Measurements from ENCODE around the gene TAS2R30.
"Not testable (repeated sequence)": the region's sequence is repeated elsewhere in the genome, so short reads cannot be mapped to it uniquely, and the experiment has no call there.

The TAS2R30 gene

DNA sequence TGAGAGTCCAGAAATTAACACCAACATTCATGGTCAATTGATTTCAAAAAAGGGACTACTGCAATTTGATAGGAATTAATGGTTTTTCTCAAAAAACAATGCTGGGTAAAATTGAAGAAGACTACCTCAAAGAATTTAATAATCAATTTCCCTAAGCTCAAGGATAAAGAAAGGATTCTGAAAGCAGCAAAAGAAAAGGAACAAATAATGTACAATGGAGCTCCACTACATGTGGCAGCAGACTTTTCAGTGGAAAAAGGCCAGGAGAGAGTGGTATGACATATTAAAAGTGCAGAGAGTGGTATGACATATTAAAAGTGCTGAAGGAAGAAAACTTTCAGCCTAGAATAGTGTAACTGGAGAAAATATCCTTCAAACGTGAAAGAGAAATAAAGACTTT lies 26.7 kb downstream of the TAS2R30 start:
- Histone ChIP-seq H3K27ac (ENCODE audit: extremely low read depth, low read depth, low read length) (no peak overlapping the region), H3K4me1 (ENCODE audit: control insufficient read depth, insufficient read depth, low read length) (no peaks in the 10 kb centered on the region), H3K36me3 (ENCODE audit: control insufficient read depth in 2 of 2, insufficient read depth in 1 of 2, low read length in 2 of 2) (peaks cover 0 to 4% of the 10 kb centered on the region in 2 experiments; a peak in 1 of 3 replicates), H3K4me3 (ENCODE audit: low read depth, low read length) (no peak overlapping the region), H3K9me3 (ENCODE audit: control insufficient read depth, insufficient read depth, low read depth, low read length) (no peaks in the 10 kb centered on the region)
- TF ChIP-seq, protein P1, sequence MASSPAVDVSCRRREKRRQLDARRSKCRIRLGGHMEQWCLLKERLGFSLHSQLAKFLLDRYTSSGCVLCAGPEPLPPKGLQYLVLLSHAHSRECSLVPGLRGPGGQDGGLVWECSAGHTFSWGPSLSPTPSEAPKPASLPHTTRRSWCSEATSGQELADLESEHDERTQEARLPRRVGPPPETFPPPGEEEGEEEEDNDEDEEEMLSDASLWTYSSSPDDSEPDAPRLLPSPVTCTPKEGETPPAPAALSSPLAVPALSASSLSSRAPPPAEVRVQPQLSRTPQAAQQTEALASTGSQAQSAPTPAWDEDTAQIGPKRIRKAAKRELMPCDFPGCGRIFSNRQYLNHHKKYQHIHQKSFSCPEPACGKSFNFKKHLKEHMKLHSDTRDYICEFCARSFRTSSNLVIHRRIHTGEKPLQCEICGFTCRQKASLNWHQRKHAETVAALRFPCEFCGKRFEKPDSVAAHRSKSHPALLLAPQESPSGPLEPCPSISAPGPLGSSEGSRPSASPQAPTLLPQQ (tag by site-specific recombination; IDR thresholded peaks at IDR 0.05) = no peak
- peak; percentile 73 for TF ChIP-seq ZNF133 (tag by site-specific recombination; IDR thresholded peaks at IDR 0.05)
- POLR2A ChIA-PET = no interaction called here
- CTCF ChIA-PET = no interaction called here

DNA sequence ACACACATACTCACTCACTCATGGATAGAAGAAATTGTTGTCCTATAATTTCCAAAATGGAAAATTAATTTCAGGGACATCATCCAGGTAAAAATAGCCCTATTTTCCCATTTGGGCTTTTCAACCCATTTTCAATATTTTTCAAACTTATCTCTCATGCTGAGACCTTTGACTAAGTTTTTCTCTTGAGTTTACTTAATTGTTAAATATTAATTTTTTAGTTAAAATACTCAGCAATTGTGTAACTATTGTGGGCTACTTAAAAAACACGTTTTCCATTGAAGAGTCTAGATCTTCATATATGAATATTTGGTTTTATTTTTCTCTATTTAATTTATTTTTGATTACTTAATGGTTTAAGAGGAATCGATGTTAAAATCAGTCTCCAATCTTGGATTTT lies 28.2 kb downstream of the TAS2R30 start:
- H3K4me1 ChIP-seq (ENCODE audit: control insufficient read depth, insufficient read depth, low read length) = no peaks in the 10 kb centered on the region
- ChIA-PET POLR2A (no interaction called here), CTCF (no interaction called here)

DNA sequence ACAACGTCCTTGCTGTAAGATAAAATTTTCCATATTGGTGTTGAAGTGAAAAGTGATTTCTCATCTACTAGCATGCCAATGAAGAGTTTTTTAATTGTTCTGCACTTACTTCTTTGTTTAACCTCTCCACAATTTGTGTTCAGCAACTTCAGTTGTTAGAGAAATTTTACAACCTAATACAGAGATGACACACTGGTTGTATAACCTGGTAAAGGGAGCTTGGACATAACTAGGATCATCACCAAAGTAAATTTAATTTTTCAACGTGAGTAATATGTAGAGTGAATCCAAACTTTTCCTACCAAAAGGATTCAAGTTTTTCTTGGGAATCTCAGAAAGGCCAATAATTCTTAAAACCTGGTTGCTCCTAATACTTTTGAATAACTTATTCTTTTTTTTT lies 28.9 kb downstream of the TAS2R30 start:
- CTCF ChIA-PET = no interaction called here
- POLR2A ChIA-PET = no interaction called here
- no peaks in the 10 kb centered on the region for H3K9me3 ChIP-seq (ENCODE audit: control insufficient read depth, insufficient read depth, low read depth, low read length)

More for the DNA sequence above, 28.2 kb downstream of the TAS2R30 start:
- Histone ChIP-seq H3K36me3 (ENCODE audit: control insufficient read depth in 2 of 2, insufficient read depth in 1 of 2, low read length in 2 of 2) (peaks cover 0 to 4% of the 10 kb centered on the region in 2 experiments; a peak in 1 of 3 replicates), H3K9me3 (ENCODE audit: control insufficient read depth, insufficient read depth, low read depth, low read length) (no peaks in the 10 kb centered on the region), H3K27ac (ENCODE audit: extremely low read depth, low read depth, low read length) (no peak overlapping the region), H3K4me3 (ENCODE audit: low read depth, low read length) (no peak overlapping the region)
- TF ChIP-seq ZSCAN16 (tag by site-specific recombination; IDR thresholded peaks at IDR 0.05) (no peak), ZSCAN30 (tag by site-specific recombination; IDR thresholded peaks at IDR 0.05) (no peak), ZNF677 (tag by site-specific recombination; IDR thresholded peaks at IDR 0.05) (no peak)

DNA sequence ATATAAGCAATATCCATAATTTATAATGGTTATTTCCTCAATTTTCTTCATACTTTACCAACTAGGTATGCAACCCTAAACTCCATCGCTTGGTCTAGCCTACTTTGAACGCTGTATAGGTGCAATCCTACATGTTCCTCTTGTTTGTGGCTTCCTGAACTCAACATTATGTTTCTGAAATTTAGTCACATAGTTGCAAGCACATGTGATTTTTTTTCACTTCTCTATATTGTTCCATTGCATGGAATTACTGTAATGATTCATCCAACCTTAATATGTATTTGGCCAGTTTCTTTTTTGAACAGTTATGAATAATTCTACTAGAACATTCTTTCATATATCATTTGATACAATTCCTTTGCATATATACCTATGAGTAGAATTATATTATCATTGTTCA lies 39.5 kb downstream of the TAS2R30 start:
- H3K9me3 ChIP-seq (ENCODE audit: control insufficient read depth, insufficient read depth, low read depth, low read length); CTCF ChIA-PET; H3K27ac ChIP-seq (ENCODE audit: extremely low read depth, low read depth, low read length); H3K4me1 ChIP-seq (ENCODE audit: control insufficient read depth, insufficient read depth, low read length); H3K36me3 ChIP-seq (ENCODE audit: control insufficient read depth in 2 of 2, insufficient read depth in 1 of 2, low read length in 2 of 2); H3K4me3 ChIP-seq (ENCODE audit: low read depth, low read length); POLR2A ChIA-PET: not testable (repeated sequence)

More for the DNA sequence above, 28.9 kb downstream of the TAS2R30 start:
- no peak overlapping the region for H3K4me3 ChIP-seq (ENCODE audit: low read depth, low read length)
- no peak overlapping the region for H3K27ac ChIP-seq (ENCODE audit: extremely low read depth, low read depth, low read length)
- peaks cover 0 to 4% of the 10 kb centered on the region in 2 experiments; a peak in 1 of 3 replicates for H3K36me3 ChIP-seq (ENCODE audit: control insufficient read depth in 2 of 2, insufficient read depth in 1 of 2, low read length in 2 of 2)
- no peaks in the 10 kb centered on the region for H3K4me1 ChIP-seq (ENCODE audit: control insufficient read depth, insufficient read depth, low read length)
- TF ChIP-seq ZNF302 (tag by site-specific recombination; IDR thresholded peaks at IDR 0.05; ENCODE audit: low read depth) = no peak
- TF ChIP-seq, protein P2, sequence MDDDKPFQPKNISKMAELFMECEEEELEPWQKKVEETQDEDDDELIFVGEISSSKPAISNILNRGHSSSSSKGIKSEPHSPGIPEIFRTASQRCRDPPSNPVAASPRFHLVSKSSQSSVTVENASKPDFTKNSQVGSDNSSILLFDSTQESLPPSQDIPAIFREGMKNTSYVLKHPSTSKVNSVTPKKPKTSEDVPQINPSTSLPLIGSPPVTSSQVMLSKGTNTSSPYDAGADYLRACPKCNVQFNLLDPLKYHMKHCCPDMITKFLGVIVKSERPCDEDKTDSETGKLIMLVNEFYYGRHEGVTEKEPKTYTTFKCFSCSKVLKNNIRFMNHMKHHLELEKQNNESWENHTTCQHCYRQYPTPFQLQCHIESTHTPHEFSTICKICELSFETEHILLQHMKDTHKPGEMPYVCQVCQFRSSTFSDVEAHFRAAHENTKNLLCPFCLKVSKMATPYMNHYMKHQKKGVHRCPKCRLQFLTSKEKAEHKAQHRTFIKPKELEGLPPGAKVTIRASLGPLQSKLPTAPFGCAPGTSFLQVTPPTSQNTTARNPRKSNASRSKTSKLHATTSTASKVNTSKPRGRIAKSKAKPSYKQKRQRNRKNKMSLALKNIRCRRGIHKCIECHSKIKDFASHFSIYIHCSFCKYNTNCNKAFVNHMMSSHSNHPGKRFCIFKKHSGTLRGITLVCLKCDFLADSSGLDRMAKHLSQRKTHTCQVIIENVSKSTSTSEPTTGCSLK (tag by site-specific recombination; IDR thresholded peaks at IDR 0.05) = no peak
- TF ChIP-seq KLF8 (tag by site-specific recombination; IDR thresholded peaks at IDR 0.05) = no peak
- no peak for TF ChIP-seq ZXDB (tag by site-specific recombination; IDR thresholded peaks at IDR 0.05)
- TF ChIP-seq HOXA7 (CRISPR knock-in tag; IDR thresholded peaks at IDR 0.05; ENCODE audit: borderline replicate concordance) = no peak
- no peak for TF ChIP-seq ZNF155 (tag by site-specific recombination; IDR thresholded peaks at IDR 0.05)
- no peak for TF ChIP-seq ZNF223 (tag by site-specific recombination; IDR thresholded peaks at IDR 0.05)
- TF ChIP-seq ZNF514 (tag by site-specific recombination; IDR thresholded peaks at IDR 0.05) = no peak
- no peak for TF ChIP-seq SP2 (tag by site-specific recombination; IDR thresholded peaks at IDR 0.05)
- TF ChIP-seq ZNF571 (tag by site-specific recombination; IDR thresholded peaks at IDR 0.05) = no peak
- TF ChIP-seq ZNF76 (tag by site-specific recombination; IDR thresholded peaks at IDR 0.05; ENCODE audit: borderline replicate concordance, low read depth) = no peak
- no peak for TF ChIP-seq MZF1 (tag by site-specific recombination; IDR thresholded peaks at IDR 0.05; ENCODE audit: borderline replicate concordance)
- no peak for TF ChIP-seq ZBTB48 (tag by site-specific recombination; IDR thresholded peaks at IDR 0.05)
- no peak for TF ChIP-seq SALL2 (tag by site-specific recombination; IDR thresholded peaks at IDR 0.05; ENCODE audit: borderline replicate concordance)
- TF ChIP-seq REPIN1 (tag by site-specific recombination; IDR thresholded peaks at IDR 0.05; ENCODE audit: low read depth) = no peak
- TF ChIP-seq, protein P3, sequence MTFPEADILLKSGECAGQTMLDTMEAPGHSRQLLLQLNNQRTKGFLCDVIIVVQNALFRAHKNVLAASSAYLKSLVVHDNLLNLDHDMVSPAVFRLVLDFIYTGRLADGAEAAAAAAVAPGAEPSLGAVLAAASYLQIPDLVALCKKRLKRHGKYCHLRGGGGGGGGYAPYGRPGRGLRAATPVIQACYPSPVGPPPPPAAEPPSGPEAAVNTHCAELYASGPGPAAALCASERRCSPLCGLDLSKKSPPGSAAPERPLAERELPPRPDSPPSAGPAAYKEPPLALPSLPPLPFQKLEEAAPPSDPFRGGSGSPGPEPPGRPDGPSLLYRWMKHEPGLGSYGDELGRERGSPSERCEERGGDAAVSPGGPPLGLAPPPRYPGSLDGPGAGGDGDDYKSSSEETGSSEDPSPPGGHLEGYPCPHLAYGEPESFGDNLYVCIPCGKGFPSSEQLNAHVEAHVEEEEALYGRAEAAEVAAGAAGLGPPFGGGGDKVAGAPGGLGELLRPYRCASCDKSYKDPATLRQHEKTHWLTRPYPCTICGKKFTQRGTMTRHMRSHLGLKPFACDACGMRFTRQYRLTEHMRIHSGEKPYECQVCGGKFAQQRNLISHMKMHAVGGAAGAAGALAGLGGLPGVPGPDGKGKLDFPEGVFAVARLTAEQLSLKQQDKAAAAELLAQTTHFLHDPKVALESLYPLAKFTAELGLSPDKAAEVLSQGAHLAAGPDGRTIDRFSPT (tag by site-specific recombination; IDR thresholded peaks at IDR 0.05) = no peak
- TF ChIP-seq ZFP37 (tag by site-specific recombination; IDR thresholded peaks at IDR 0.05) = no peak
- TF ChIP-seq ZNF473 (tag by site-specific recombination; IDR thresholded peaks at IDR 0.05) = no peak

All from HEK293 (cell line).